ENCODE data around the gene C15orf39.
A peak's percentile ranks its signal among the peaks of the same experiment; 100 is the strongest.
"Not testable (repeated sequence)": the region's sequence is repeated elsewhere in the genome, so short reads cannot be mapped to it uniquely, and the experiment has no call there.

C15orf39 gene

GRCh38 chr15:75224281-75224680 lies 22.6 kb downstream of the C15orf39 start:
- Histone ChIP-seq H3K36me3 (ENCODE audit: control insufficient read depth in 2 of 2, insufficient read depth in 1 of 2, low read length in 2 of 2) (no peaks in the 10 kb centered on the region), H3K9me3 (ENCODE audit: control insufficient read depth, insufficient read depth, low read depth, low read length) (no peaks in the 10 kb centered on the region), H3K27ac (ENCODE audit: extremely low read depth, low read depth, low read length) (no peak overlapping the region), H3K4me3 (ENCODE audit: low read depth, low read length) (no peak overlapping the region), H3K4me1 (ENCODE audit: control insufficient read depth, insufficient read depth, low read length) (no peaks in the 10 kb centered on the region)
- ChIA-PET CTCF (interaction anchor here (0.6 kb wide), 1 partner anchor 368 kb away, joined by 6 read pairs; no protein-coding TSS in a partner anchor), POLR2A (no interaction called here)
- no peak for TF ChIP-seq ZNF169 (tag by site-specific recombination; IDR thresholded peaks at IDR 0.05)
- TF ChIP-seq ZNF350 (tag by site-specific recombination; IDR thresholded peaks at IDR 0.05), result no peak
- no peak for TF ChIP-seq ZNF302 (tag by site-specific recombination; IDR thresholded peaks at IDR 0.05; ENCODE audit: low read depth)
- no peak for TF ChIP-seq ZNF654 (tag by site-specific recombination; IDR thresholded peaks at IDR 0.05; ENCODE audit: low read depth)
- no peak for TF ChIP-seq ZNF394 (tag by site-specific recombination; IDR thresholded peaks at IDR 0.05; ENCODE audit: borderline replicate concordance)

GRCh38 chr15:75225102-75225836 lies 23.6 kb downstream of the C15orf39 start:
- CTCF ChIA-PET, result interaction anchor here (0.5 kb wide), 1 partner anchor 28 kb away, joined by 5 read pairs; no protein-coding TSS in a partner anchor
- H3K27ac ChIP-seq (ENCODE audit: extremely low read depth, low read depth, low read length); H3K4me1 ChIP-seq (ENCODE audit: control insufficient read depth, insufficient read depth, low read length); POLR2A ChIA-PET; H3K9me3 ChIP-seq (ENCODE audit: control insufficient read depth, insufficient read depth, low read depth, low read length); H3K4me3 ChIP-seq (ENCODE audit: low read depth, low read length); H3K36me3 ChIP-seq (ENCODE audit: control insufficient read depth in 2 of 2, insufficient read depth in 1 of 2, low read length in 2 of 2): not testable (repeated sequence)
- TF ChIP-seq GLIS1 (tag by site-specific recombination; IDR thresholded peaks at IDR 0.05) (peak; percentile 76), GLIS2 (tag by site-specific recombination; IDR thresholded peaks at IDR 0.05) (0 out of 2 replicates have a peak, but pooled peaks have one; percentile 32), KLF1 (tag by site-specific recombination; IDR thresholded peaks at IDR 0.05) (peak; percentile 96)

GRCh38 chr15:75225951-75226732 lies 24.5 kb downstream of the C15orf39 start:
- Histone ChIP-seq H3K36me3 (ENCODE audit: control insufficient read depth in 2 of 2, insufficient read depth in 1 of 2, low read length in 2 of 2) (no peaks in the 10 kb centered on the region), H3K4me1 (ENCODE audit: control insufficient read depth, insufficient read depth, low read length) (no peaks in the 10 kb centered on the region), H3K9me3 (ENCODE audit: control insufficient read depth, insufficient read depth, low read depth, low read length) (no peaks in the 10 kb centered on the region), H3K27ac (ENCODE audit: extremely low read depth, low read depth, low read length) (no peak overlapping the region), H3K4me3 (ENCODE audit: low read depth, low read length) (no peak overlapping the region)
- ChIA-PET POLR2A (no interaction called here), CTCF (interaction anchor here (0.5 kb wide), 1 partner anchor 27 kb away, joined by 5 read pairs; no protein-coding TSS in a partner anchor)
- TF ChIP-seq ZNF398 (tag by site-specific recombination; IDR thresholded peaks at IDR 0.05) (no peak), ATF2 (tag by site-specific recombination; IDR thresholded peaks at IDR 0.05; ENCODE audit: low read depth) (no peak)

- H3K27ac ChIP-seq (ENCODE audit: extremely low read depth, low read depth, low read length); POLR2A ChIA-PET; H3K4me3 ChIP-seq (ENCODE audit: low read depth, low read length); H3K36me3 ChIP-seq (ENCODE audit: control insufficient read depth in 2 of 2, insufficient read depth in 1 of 2, low read length in 2 of 2); H3K9me3 ChIP-seq (ENCODE audit: control insufficient read depth, insufficient read depth, low read depth, low read length); H3K4me1 ChIP-seq (ENCODE audit: control insufficient read depth, insufficient read depth, low read length); CTCF ChIA-PET: not testable (repeated sequence)
Measured at GRCh38 chr15:75227112-75227511, 25.4 kb downstream of the C15orf39 start.

Measured in HEK293 (cell line).